Smooth muscle cell (in vitro differentiated cells): ENCODE data around the gene MYO5C. TPM values are rescaled to one million over a fixed set of nuclear protein-coding genes. Genes with fewer than 3 reads are reported as not detected.

Experiments used
- DNase-seq: peaks from one replicate; lab custom pipeline; 2025; ENCODE audit not compliant: unreplicated experiment; lab: John Stamatoyannopoulos, UW
- H2AFZ ChIP-seq: fragments of 200-600 bp; sonication (generic); 2 replicates; pipeline ENCODE4 v1.6.0; 2016; ENCODE audit warnings: antibody characterized with exemption, low read depth, mild to moderate bottlenecking
- H3F3A ChIP-seq: fragments of 200-600 bp; sonication (generic); 2 replicates; pipeline ENCODE4 v1.6.0; 2017; ENCODE audit warnings: antibody characterized with exemption, low read depth
- H3K27ac ChIP-seq: fragments of 200-600 bp; sonication (generic); 2 replicates; pipeline ENCODE4 v1.5.1; 2016; ENCODE audit warnings: low read depth, mild to moderate bottlenecking
- H3K27me3 ChIP-seq: fragments of 200-600 bp; sonication (generic); 2 replicates; pipeline ENCODE4 v1.6.1; 2016; ENCODE audit warnings: low read depth, mild to moderate bottlenecking
- H3K36me3 ChIP-seq: fragments of 200-600 bp; sonication (generic); 2 replicates; pipeline ENCODE4 v1.5.1; 2016; ENCODE audit warnings: low read depth
- H3K4me1 ChIP-seq: fragments of 200-600 bp; sonication (generic); 2 replicates; pipeline ENCODE4 v1.5.1; 2016; ENCODE audit warnings: low read depth
- H3K4me2 ChIP-seq: fragments of 200-600 bp; sonication (generic); 2 replicates; pipeline ENCODE4 v1.6.0; 2016; ENCODE audit warnings: mild to moderate bottlenecking
- H3K4me3 ChIP-seq: fragments of 200-600 bp; sonication (generic); 2 replicates; pipeline ENCODE4 v1.5.1; 2016; ENCODE audit warnings: mild to moderate bottlenecking
- H3K79me2 ChIP-seq: fragments of 200-600 bp; sonication (generic); 2 replicates; pipeline ENCODE4 v1.6.0; 2016; ENCODE audit warnings: low read depth, mild to moderate bottlenecking
- H3K9ac ChIP-seq: fragments of 200-600 bp; sonication (generic); 2 replicates; pipeline ENCODE4 v1.6.0; 2016; ENCODE audit warnings: low read depth
- H3K9me3 ChIP-seq: fragments of 200-600 bp; sonication (generic); replicated peaks from 2 replicates; pipeline ENCODE4 v1.5.1; 2016; ENCODE audit warnings: low read depth
- H4K20me1 ChIP-seq: fragments of 200-600 bp; sonication (generic); 2 replicates; pipeline ENCODE4 v1.6.0; 2016; ENCODE audit warnings: low read depth
- WGBS: methylation state at CpG from one replicate; pipeline ENCODE4 v1.1.7; 2016; ENCODE audit warnings: low lambda C conversion rate; 5-methylcytosine and 5-hydroxymethylcytosine counted together
- polyA plus RNA-seq: library from polyadenylated mRNA; unstranded; fragments of >200 nt; fragmentation: Nextera tagmentation; extraction: Ambion mirVana; gene quantifications from 2 replicates; pipeline ENCODE4 v1.2.1, GENCODE V29; 2016
- total RNA-seq: library from RNA; depleted of rRNA; stranded (reverse); fragments of >200 nt; gene quantifications from 2 replicates; pipeline ENCODE4 v1.2.3, GENCODE V29; 2014
- TF ChIP-seq, protein P1 (sequence below): fragments of 200-600 bp; sonication (generic); IDR thresholded peaks from 2 replicates; pipeline ENCODE4 v1.5.1; 2017; ENCODE audit warnings: borderline replicate concordance, mild to moderate bottlenecking, antibody characterized with exemption; ENCODE audit not compliant: insufficient read depth, poor library complexity, severe bottlenecking

Gene MYO5C
- total and polyA plus RNA-seq, 2 experiments from 2014 or later = 0.26 to 1.5 TPM

DNA sequence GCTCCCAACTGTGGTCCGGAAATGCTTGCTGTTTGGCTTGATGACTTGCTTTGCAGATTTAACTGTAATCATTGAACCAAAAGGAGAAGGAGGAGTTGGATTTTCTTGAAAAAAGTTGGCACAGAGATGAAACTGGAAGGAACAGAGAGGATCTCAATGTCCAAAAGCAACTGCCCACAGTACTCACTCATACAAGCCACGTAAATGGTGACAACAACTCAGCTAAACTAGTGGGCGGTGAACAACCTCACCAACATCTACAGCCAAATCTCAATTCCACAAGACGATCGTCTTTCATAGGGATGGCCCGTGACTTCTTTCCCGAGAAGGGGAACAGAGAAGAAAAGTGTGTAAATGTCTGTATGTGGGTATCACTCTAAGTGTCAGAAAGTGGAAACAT, 48.1 kb downstream of the MYO5C start:
- H3K9me3 ChIP-seq = no peaks in the 10 kb centered on the region
- over 99% methylated on average over 7 of the region's 7 CpGs for WGBS

GRCh38 chr15:52246686-52247431, 48.7 kb downstream of the MYO5C start:
- Histone ChIP-seq H4K20me1 (no peaks in the 10 kb centered on the region), H3K9ac (no peak overlapping the region), H3K27me3 (no peaks in the 10 kb centered on the region), H2AFZ (no peak overlapping the region), H3K4me3 (no peak overlapping the region), H3K27ac (no peak overlapping the region), H3K36me3 (no peaks in the 10 kb centered on the region), H3K79me2 (no peaks in the 10 kb centered on the region), H3K4me1 (no peaks in the 10 kb centered on the region), H3K4me2 (no peak overlapping the region), H3K9me3 (no peaks in the 10 kb centered on the region), H3F3A (no peaks in the 10 kb centered on the region)
- WGBS = 89% methylated on average over 16 of the region's 16 CpGs
- TF ChIP-seq, protein P1, sequence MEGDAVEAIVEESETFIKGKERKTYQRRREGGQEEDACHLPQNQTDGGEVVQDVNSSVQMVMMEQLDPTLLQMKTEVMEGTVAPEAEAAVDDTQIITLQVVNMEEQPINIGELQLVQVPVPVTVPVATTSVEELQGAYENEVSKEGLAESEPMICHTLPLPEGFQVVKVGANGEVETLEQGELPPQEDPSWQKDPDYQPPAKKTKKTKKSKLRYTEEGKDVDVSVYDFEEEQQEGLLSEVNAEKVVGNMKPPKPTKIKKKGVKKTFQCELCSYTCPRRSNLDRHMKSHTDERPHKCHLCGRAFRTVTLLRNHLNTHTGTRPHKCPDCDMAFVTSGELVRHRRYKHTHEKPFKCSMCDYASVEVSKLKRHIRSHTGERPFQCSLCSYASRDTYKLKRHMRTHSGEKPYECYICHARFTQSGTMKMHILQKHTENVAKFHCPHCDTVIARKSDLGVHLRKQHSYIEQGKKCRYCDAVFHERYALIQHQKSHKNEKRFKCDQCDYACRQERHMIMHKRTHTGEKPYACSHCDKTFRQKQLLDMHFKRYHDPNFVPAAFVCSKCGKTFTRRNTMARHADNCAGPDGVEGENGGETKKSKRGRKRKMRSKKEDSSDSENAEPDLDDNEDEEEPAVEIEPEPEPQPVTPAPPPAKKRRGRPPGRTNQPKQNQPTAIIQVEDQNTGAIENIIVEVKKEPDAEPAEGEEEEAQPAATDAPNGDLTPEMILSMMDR = no peak
- no peak for DNase-seq

More for the DNA sequence above, 48.1 kb downstream of the MYO5C start:
- Histone ChIP-seq H3K9ac (no peak overlapping the region), H4K20me1 (no peaks in the 10 kb centered on the region), H3K27me3 (no peaks in the 10 kb centered on the region), H3K4me1 (no peaks in the 10 kb centered on the region), H3K27ac (no peak overlapping the region), H3K4me2 (no peak overlapping the region), H3K36me3 (no peaks in the 10 kb centered on the region), H2AFZ (no peak overlapping the region), H3K79me2 (no peaks in the 10 kb centered on the region), H3K4me3 (no peak overlapping the region), H3F3A (no peaks in the 10 kb centered on the region)
- no peak for DNase-seq
- TF ChIP-seq, protein P1 = no peak

- no peak for DNase-seq
- H3K27me3 ChIP-seq = no peaks in the 10 kb centered on the region
- H3K4me3 ChIP-seq = no peak overlapping the region
- no peak overlapping the region for H2AFZ ChIP-seq
- 89% methylated on average over 20 of the region's 20 CpGs for WGBS
- H4K20me1 ChIP-seq = no peaks in the 10 kb centered on the region
- H3K4me1 ChIP-seq = no peaks in the 10 kb centered on the region
- H3K4me2 ChIP-seq = no peak overlapping the region
- no peak overlapping the region for H3K27ac ChIP-seq
- H3K9ac ChIP-seq = no peak overlapping the region
- no peaks in the 10 kb centered on the region for H3F3A ChIP-seq
- H3K9me3 ChIP-seq = no peaks in the 10 kb centered on the region
- TF ChIP-seq, protein P1 = no peak
- no peaks in the 10 kb centered on the region for H3K79me2 ChIP-seq
- no peaks in the 10 kb centered on the region for H3K36me3 ChIP-seq
Measured at GRCh38 chr15:52243697-52244555, 51.7 kb downstream of the MYO5C start.
